ENCODE results near the gene RBBP6.
A peak's percentile ranks its signal among the peaks of the same experiment; 100 is the strongest.

Gene RBBP6

DNA sequence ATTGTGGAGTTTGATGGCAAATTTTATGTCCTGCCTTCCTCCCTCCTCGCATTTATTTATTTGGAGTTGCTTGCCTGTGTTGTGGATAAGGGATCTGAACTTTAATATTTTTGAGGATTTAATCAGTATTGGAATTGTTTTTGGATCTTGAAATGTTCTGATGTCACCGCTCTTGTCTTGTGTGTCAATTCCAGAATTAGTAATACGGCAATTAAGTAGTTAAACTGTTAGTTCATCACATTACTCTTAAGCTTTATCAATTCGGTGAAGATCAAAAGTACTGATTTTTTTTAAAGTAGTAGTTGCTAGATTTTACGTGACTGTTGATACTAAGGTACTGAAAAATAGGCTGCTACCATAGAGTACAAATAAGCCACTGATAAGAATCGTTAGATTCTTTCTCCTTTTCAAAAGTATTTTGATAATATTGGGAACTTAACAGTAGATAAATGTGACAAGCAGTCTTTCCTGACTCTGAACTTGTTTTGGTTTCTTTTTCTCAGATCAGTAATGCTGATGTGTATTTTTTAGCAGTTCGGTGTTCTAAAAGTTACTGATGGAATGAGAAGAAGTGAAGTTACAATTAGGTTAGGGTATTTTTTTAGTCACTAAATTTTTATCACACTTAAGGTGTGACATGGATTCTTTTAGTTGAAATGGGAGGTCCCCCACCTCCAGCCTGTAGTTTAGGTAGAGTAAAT is 2.0 kb downstream of the RBBP6 start:
- Histone ChIP-seq H3K27me3 (replicated peaks) (no peaks in the 10 kb centered on the region), H3K27ac (no peak overlapping the region), H3K36me3 (replicated peaks) (peaks cover 4% of the 10 kb centered on the region), H3K4me3 (ENCODE audit: low read depth, low read length) (peak overlapping the region; percentile 87)
- DNase-seq, result no peak
- in situ Hi-C loops (cut with HindIII; ENCODE audit: low pct_ligation_motif_present, low sequenced_read_pairs), result no loop called here
- TF ChIP-seq, protein P1, sequence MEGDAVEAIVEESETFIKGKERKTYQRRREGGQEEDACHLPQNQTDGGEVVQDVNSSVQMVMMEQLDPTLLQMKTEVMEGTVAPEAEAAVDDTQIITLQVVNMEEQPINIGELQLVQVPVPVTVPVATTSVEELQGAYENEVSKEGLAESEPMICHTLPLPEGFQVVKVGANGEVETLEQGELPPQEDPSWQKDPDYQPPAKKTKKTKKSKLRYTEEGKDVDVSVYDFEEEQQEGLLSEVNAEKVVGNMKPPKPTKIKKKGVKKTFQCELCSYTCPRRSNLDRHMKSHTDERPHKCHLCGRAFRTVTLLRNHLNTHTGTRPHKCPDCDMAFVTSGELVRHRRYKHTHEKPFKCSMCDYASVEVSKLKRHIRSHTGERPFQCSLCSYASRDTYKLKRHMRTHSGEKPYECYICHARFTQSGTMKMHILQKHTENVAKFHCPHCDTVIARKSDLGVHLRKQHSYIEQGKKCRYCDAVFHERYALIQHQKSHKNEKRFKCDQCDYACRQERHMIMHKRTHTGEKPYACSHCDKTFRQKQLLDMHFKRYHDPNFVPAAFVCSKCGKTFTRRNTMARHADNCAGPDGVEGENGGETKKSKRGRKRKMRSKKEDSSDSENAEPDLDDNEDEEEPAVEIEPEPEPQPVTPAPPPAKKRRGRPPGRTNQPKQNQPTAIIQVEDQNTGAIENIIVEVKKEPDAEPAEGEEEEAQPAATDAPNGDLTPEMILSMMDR (IDR thresholded peaks at IDR 0.05; ENCODE audit: low read depth, low read length, missing control alignments), result no peak

DNA sequence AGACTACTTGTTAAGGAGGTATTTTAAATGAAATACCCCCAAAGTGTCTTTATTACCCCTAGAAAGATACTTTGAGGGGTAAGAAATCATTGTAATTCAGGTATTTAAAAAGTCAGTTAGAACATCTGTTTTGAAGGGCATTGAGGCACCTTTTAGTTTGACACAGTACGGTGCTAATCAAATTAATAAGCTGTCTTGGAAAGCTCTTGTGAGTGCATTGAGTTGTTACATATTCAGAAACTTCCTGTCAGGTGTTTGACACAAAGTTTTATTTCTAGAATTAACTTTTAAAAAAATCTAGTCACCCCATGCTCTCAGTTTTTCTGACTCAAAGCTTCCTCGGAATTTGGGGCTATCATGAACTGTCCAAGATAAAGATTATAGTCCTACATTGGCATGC is 4.6 kb downstream of the RBBP6 start:
- in situ Hi-C loops (cut with HindIII; ENCODE audit: low pct_ligation_motif_present, low sequenced_read_pairs), result no loop called here
- Histone ChIP-seq H3K27ac (no peak overlapping the region), H3K4me3 (ENCODE audit: low read depth, low read length) (no peak overlapping the region), H3K36me3 (replicated peaks) (peaks cover 13% of the 10 kb centered on the region), H3K27me3 (replicated peaks) (no peaks in the 10 kb centered on the region)
- TF ChIP-seq, protein P1 (IDR thresholded peaks at IDR 0.05; ENCODE audit: low read depth, low read length, missing control alignments), result no peak
- no peak for DNase-seq

DNA sequence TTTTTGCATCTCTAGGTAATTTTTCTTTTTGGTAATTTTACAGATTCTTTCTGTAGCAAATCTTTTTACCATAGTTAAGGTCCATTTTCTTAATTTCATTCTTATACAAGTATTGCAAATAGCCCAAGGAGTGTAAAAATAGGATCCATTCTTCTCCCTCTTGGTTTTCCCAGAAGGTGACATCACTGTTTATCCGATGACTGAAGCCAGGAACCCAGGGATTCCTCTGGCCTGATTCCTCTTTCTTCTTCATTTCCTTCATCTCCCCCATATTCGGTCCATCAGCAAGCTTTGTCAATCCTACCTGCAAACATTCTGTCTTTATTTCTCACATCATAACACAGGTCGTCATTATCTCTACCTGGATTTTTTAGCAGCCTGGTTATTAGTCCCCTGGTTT is 5.3 kb downstream of the RBBP6 start:
- no peak overlapping the region for H3K27ac ChIP-seq
- H3K4me3 ChIP-seq (ENCODE audit: low read depth, low read length), result no peak overlapping the region
- H3K27me3 ChIP-seq (replicated peaks), result no peaks in the 10 kb centered on the region
- peaks cover 12% of the 10 kb centered on the region for H3K36me3 ChIP-seq (replicated peaks)
- TF ChIP-seq, protein P1 (IDR thresholded peaks at IDR 0.05; ENCODE audit: low read depth, low read length, missing control alignments), result no peak
- DNase-seq, result no peak
- in situ Hi-C loops (cut with HindIII; ENCODE audit: low pct_ligation_motif_present, low sequenced_read_pairs), result no loop called here

DNA sequence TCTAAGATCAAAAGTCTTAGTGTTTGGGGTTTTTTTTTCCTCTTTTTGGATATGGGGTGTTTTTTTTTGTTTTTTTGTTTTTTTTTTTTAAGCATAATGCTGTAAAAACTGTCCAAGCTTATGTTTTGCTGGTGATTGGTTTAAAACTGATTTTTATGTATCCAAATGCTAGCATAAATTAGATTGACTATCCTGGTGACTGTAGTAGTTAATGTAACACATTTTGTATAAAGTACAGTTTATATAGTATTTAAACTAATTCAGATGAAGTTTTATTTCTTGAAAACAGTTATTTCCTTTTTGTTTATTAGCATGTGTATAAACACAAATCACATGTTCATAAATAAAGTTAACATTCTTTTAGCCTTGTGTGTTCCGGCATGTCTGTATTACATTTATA is 10.9 kb downstream of the RBBP6 start:
- TF ChIP-seq, protein P1 (IDR thresholded peaks at IDR 0.05; ENCODE audit: low read depth, low read length, missing control alignments), result no peak
- DNase-seq, result no peak
- in situ Hi-C loops (cut with HindIII; ENCODE audit: low pct_ligation_motif_present, low sequenced_read_pairs), result loop anchor here (25.0 kb wide), 1 partner anchor 262 kb away; no protein-coding TSS in a partner anchor
- H3K27ac ChIP-seq, result no peak overlapping the region
- peaks cover 13% of the 10 kb centered on the region for H3K36me3 ChIP-seq (replicated peaks)
- no peak overlapping the region for H3K4me3 ChIP-seq (ENCODE audit: low read depth, low read length)
- no peaks in the 10 kb centered on the region for H3K27me3 ChIP-seq (replicated peaks)

DNA sequence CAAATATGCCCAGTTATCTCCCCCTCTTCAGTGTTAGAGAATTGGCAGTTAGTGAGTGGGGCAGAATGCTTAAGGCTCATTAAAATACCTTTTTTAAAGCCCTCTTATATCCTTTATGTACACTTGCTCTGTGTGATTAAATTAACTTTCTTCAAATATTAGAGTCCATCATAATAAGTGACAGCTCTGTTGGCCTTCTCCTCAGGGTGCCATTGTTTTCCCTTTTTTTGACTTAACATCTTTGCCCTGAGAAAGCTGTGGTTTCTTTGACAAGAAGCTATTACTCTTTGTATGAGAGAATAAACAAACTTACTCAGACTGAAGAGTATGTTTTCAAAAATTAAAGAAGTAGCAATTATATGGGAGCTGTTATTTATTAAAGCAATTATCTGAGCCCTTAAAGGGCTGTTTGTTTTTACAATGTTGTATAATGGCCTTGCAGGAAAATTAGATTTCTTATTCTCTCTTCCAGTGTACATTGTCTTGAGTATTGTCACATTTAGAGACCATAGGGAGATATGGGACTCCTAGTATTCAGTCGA is 13.4 kb downstream of the RBBP6 start:
- Histone ChIP-seq H3K36me3 (replicated peaks) (peaks cover 14% of the 10 kb centered on the region), H3K27ac (no peak overlapping the region), H3K27me3 (replicated peaks) (no peaks in the 10 kb centered on the region), H3K4me3 (ENCODE audit: low read depth, low read length) (no peak overlapping the region)
- no peak for DNase-seq
- in situ Hi-C loops (cut with HindIII; ENCODE audit: low pct_ligation_motif_present, low sequenced_read_pairs), result loop anchor here (25.0 kb wide), 1 partner anchor 260 kb away; no protein-coding TSS in a partner anchor
- TF ChIP-seq, protein P1 (IDR thresholded peaks at IDR 0.05; ENCODE audit: low read depth, low read length, missing control alignments), result no peak

Data from brain microvascular endothelial cell (primary cell).